ENCODE results near the gene RETREG1.

DNA sequence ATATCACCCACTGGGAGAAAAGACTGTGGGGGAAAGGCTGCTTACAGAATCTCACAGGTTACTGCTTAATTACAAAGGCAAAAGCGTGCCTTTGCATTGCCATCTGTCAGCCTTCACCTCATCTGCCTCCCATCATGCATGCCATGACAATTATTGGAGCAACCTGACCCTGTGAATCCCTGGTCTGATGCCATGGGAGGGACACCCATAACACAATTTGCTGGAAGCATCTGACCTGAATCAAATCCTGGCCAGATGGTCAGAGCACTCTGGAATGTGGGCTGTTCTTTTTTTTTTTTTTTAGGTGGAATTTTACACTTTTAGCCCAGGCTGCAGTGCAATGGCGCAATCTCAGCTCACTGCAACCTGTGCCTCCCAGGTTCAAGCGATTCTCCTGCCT lies 11.6 kb upstream of the RETREG1 start:
- TF ChIP-seq, protein P1, sequence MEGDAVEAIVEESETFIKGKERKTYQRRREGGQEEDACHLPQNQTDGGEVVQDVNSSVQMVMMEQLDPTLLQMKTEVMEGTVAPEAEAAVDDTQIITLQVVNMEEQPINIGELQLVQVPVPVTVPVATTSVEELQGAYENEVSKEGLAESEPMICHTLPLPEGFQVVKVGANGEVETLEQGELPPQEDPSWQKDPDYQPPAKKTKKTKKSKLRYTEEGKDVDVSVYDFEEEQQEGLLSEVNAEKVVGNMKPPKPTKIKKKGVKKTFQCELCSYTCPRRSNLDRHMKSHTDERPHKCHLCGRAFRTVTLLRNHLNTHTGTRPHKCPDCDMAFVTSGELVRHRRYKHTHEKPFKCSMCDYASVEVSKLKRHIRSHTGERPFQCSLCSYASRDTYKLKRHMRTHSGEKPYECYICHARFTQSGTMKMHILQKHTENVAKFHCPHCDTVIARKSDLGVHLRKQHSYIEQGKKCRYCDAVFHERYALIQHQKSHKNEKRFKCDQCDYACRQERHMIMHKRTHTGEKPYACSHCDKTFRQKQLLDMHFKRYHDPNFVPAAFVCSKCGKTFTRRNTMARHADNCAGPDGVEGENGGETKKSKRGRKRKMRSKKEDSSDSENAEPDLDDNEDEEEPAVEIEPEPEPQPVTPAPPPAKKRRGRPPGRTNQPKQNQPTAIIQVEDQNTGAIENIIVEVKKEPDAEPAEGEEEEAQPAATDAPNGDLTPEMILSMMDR (IDR thresholded peaks at IDR 0.05; ENCODE audit: extremely low read depth in 1 of 2, insufficient read depth in 1 of 2, low read depth in 1 of 2, low read length in 2 of 2): no peak
- TF ChIP-seq POLR2A (IDR thresholded peaks at IDR 0.05; ENCODE audit: low read depth, low read length) (no peak), JUN (IDR thresholded peaks at IDR 0.05; ENCODE audit: borderline replicate concordance, insufficient read depth, insufficient read length, low read depth) (no peak), POLR2AphosphoS5 (IDR thresholded peaks at IDR 0.05; ENCODE audit: insufficient read depth, low read depth, low read length) (no peak), EZH2 (IDR thresholded peaks at IDR 0.05; ENCODE audit: borderline replicate concordance, low read depth, low read length, severe bottlenecking) (no peak), FOS (IDR thresholded peaks at IDR 0.05; ENCODE audit: borderline replicate concordance, insufficient read depth, low read length) (no peak), MYC (IDR thresholded peaks at IDR 0.05; ENCODE audit: low read depth, low read length) (no peak)
- TF ChIP-seq, protein P2, sequence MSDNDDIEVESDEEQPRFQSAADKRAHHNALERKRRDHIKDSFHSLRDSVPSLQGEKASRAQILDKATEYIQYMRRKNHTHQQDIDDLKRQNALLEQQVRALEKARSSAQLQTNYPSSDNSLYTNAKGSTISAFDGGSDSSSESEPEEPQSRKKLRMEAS (IDR thresholded peaks at IDR 0.05; ENCODE audit: insufficient read depth, insufficient read length): no peak
